ENCODE measurements around the gene CBLN1. TPM values are rescaled to one million over a fixed set of nuclear protein-coding genes. Genes with fewer than 3 reads are reported as not detected.

The CBLN1 gene
- total RNA-seq, 1 donor = not detected

DNA sequence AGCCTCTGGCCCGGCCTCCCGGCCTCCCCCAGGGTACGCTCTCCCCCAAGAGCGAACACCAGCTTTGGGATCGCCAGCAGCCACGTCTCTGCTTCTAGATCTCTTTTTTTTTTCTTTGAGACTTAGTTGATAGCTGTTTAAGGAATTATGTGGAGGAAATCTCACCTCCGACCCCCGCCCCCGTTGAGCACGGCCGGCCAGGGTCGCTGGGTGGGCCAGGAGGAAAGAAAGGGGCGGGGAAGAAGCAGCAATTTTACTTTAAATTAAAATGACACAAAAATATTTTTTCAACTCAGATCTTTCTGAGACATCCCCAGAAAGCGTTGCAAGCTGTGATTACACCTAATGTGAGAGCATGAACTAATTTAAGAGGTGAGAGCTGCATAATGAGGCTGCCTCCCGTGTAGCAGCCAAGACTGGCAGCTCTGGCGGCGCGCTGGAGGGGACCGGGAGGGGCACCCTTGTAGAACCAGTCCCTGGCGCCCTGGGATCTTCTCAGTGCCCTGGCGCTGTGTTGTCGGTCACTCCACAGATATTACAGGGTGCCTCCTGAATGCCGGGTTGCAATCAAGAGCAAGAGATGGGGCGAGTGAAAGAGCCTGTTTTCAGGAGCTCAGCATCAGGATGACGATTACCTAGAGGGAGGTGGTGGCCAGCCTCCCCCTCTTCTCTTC lies 1.9 kb upstream of the CBLN1 start:
- no peak for TF ChIP-seq CTCF (IDR thresholded peaks at IDR 0.05; ENCODE audit: insufficient read depth, low read depth, low read length)
- H3K4me3 ChIP-seq (ENCODE audit: low read depth, low read length) = no peak overlapping the region
- DNase-seq (ENCODE audit: low read depth) = no peak

DNA sequence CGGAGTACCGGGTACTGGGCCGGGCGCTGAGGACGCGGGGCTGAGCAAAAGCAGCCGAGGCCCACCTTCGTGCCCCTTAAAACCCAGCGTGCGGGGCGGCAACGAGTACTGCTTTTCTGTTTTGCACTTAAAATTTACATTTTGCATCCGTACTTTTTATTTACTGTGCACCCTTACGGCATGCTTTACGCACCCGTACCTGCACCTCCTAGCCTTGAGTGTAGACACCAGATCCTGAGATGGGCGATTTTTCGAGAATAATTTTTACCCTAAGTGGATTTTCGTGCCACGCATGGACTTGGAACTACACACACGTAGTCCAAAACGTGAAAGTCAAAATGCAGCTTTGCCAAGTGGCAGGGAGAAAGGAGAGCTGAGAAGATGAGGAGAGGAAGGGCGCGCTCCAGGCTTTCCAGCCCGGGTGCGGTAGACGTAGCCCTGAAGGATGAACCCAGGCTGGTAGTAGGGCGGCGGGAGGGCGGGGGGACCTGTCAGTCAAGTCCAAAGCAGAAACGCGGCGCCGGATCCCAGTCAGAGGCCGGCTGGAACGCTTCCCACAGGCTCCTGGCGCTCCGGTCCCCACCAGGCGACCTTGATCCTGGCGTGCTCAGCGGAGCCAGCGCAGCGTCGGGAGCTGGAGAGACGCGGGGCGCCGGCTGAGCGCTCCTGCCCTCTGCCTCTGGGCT lies 1.2 kb upstream of the CBLN1 start:
- TF ChIP-seq CTCF (IDR thresholded peaks at IDR 0.05; ENCODE audit: insufficient read depth, low read depth, low read length) = no peak
- DNase-seq (ENCODE audit: low read depth) = no peak
- H3K4me3 ChIP-seq (ENCODE audit: low read depth, low read length) = no peak overlapping the region

DNA sequence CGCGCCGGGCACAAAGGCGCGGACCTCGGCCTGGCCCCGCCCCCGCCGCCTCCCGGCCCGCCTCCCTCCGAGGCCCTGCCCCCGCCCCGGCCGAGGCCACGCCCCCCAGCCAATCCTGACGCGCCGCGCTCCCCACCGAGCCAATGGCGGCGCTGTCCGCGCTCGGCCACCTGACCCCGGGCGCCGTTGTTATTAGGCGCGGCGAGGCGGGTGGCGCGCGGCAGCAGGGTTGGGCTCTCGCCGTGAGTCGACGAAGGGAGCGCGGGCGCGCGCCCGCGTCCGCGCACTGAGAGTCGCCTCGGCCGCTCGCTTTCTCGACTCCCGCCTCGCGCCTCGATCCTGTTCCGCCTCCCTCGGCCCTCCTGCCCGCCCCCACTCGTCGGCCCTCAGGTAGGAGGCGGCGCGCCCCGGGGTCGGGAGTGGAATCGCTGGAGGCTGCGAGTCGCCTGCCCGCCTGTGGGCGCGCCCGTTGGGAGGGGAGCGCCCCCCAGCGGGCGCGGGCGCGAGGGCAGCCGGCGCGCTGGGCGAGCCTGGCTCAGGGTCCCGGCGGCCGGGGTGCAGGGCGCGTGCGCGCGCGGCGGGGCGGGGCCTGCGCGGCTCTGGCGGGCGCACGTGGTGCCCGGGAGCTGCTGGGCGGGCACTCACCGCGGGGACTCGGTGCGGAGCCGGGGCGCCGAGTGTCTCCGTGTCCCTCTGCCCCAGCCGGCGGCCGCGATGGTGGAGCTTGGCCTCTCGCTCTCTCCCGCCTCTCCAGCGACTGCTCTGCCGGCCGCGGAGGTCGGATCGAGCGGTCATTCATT lies 405 bp upstream of the CBLN1 start:
- H3K4me3 ChIP-seq (ENCODE audit: low read depth, low read length) = no peak overlapping the region
- peak; percentile 11 for DNase-seq (ENCODE audit: low read depth)
- no peak for TF ChIP-seq CTCF (IDR thresholded peaks at IDR 0.05; ENCODE audit: insufficient read depth, low read depth, low read length)

DNA sequence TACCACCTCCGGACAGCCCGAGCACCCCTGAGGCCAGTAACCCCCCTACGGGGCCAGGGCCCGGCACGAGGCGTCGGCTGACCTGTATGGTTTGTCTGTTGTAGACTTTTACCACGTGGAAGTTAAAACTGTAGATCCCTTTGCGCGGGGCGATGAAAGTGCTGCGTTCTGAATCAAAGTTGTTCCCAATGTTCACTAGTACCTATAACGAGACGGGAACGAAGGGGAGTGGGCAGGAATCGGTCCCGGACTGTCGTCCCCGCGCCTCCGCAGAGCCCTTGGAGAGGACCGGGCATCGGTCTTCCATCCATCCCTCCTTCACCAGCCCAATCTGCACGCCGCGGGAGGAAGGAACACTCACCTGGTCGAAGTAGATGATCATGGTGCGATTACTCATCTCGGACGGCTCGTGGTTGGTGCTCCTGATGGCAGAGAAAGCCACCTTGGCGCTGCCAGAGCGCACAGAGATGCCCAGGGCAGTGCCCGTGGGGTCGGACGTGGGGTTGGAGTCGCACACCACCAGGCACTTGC lies 732 bp downstream of the CBLN1 start:
- no peak overlapping the region for H3K4me3 ChIP-seq (ENCODE audit: low read depth, low read length)
- DNase-seq (ENCODE audit: low read depth) = no peak
- no peak for TF ChIP-seq CTCF (IDR thresholded peaks at IDR 0.05; ENCODE audit: insufficient read depth, low read depth, low read length)

GRCh38 chr16:49280105-49280741 lies 1.4 kb downstream of the CBLN1 start:
- no peak overlapping the region for H3K4me3 ChIP-seq (ENCODE audit: low read depth, low read length)
- DNase-seq (ENCODE audit: low read depth) = no peak
- TF ChIP-seq CTCF (IDR thresholded peaks at IDR 0.05; ENCODE audit: insufficient read depth, low read depth, low read length) = no peak

GRCh38 chr16:49278944-49279725 lies 2.5 kb downstream of the CBLN1 start:
- no peak for DNase-seq (ENCODE audit: low read depth)
- no peak for TF ChIP-seq CTCF (IDR thresholded peaks at IDR 0.05; ENCODE audit: insufficient read depth, low read depth, low read length)
- no peak overlapping the region for H3K4me3 ChIP-seq (ENCODE audit: low read depth, low read length)

Data from fibroblast of villous mesenchyme (primary cell).